SK-N-SH treated with all-trans-retinoic acid at 6 μM for 48 hours (cell line): ENCODE results near the gene ZNF773.

Experiments used
- ATAC-seq: fragments of 200-7000 bp; cut with Tn5 transposase; 3 replicates; pipeline ENCODE4 v1.9.1; 2020; ENCODE audit warnings: mild to moderate bottlenecking, moderate library complexity
- ARNTL ChIP-seq: fragments of 450-650 bp; formaldehyde crosslinking; IDR thresholded peaks from 2 replicates; pipeline ENCODE4 v1.5.0; 2020; ENCODE audit warnings: low read depth, mild to moderate bottlenecking, moderate library complexity, borderline replicate concordance
- BACH2 ChIP-seq: fragments of 250-450 bp; sonication (Bioruptor Pico); IDR thresholded peaks from 2 replicates; pipeline ENCODE4 v1.9.0; 2021; ENCODE audit warnings: mild to moderate bottlenecking, borderline replicate concordance
- CREB5 ChIP-seq: fragments of 250-450 bp; sonication (Bioruptor Pico); IDR thresholded peaks from 2 replicates; pipeline ENCODE4 v1.5.1; 2020; ENCODE audit warnings: low read depth, mild to moderate bottlenecking, moderate library complexity
- CSDC2 ChIP-seq: fragments of 250-450 bp; sonication (Bioruptor Pico); IDR thresholded peaks from 2 replicates; pipeline ENCODE4 v1.5.0; 2020; ENCODE audit warnings: mild to moderate bottlenecking, moderate library complexity
- ESRRG ChIP-seq: fragments of 250-450 bp; sonication (Bioruptor Pico); IDR thresholded peaks from 2 replicates; pipeline ENCODE4 v1.6.1; 2021; ENCODE audit warnings: mild to moderate bottlenecking
- OSR1 ChIP-seq: fragments of 250-450 bp; sonication (Bioruptor Pico); IDR thresholded peaks from 2 replicates; pipeline ENCODE4 v1.8.0; 2022; ENCODE audit warnings: moderate library complexity, mild to moderate bottlenecking, inconsistent platforms
- PATZ1 ChIP-seq: fragments of 250-450 bp; sonication (Bioruptor Pico); IDR thresholded peaks from 2 replicates; pipeline ENCODE4 v1.8.0; 2020; ENCODE audit warnings: mild to moderate bottlenecking, moderate library complexity, borderline replicate concordance
- POU6F1 ChIP-seq: fragments of 250-450 bp; sonication (Bioruptor Pico); IDR thresholded peaks from 2 replicates; pipeline ENCODE4 v1.8.0; 2021; ENCODE audit warnings: low read depth, mild to moderate bottlenecking, moderate library complexity, borderline replicate concordance
- PPARA ChIP-seq: fragments of 250-450 bp; sonication (Bioruptor Pico); IDR thresholded peaks from 2 replicates; pipeline ENCODE4 v1.5.0; 2020; ENCODE audit warnings: mild to moderate bottlenecking, borderline replicate concordance
- RARB ChIP-seq: fragments of 250-450 bp; sonication (Bioruptor Pico); IDR thresholded peaks from 2 replicates; pipeline ENCODE4 v1.8.0; 2021; ENCODE audit warnings: mild to moderate bottlenecking, moderate library complexity
- SNAI2 ChIP-seq: fragments of 250-450 bp; sonication (Bioruptor Pico); IDR thresholded peaks from 2 replicates; pipeline ENCODE4 v1.5.0; 2020; ENCODE audit warnings: mild to moderate bottlenecking, moderate library complexity
- TCF4 ChIP-seq: fragments of 250-450 bp; sonication (Bioruptor Pico); IDR thresholded peaks from 2 replicates; pipeline ENCODE4 v1.8.0; 2021; ENCODE audit warnings: mild to moderate bottlenecking, moderate library complexity, borderline replicate concordance
- TOX ChIP-seq: fragments of 250-450 bp; sonication (Bioruptor Pico); IDR thresholded peaks from 2 replicates; pipeline ENCODE4 v1.8.0; 2021; ENCODE audit warnings: mild to moderate bottlenecking, moderate library complexity, borderline replicate concordance
- TSHZ2 ChIP-seq: fragments of 250-450 bp; sonication (Bioruptor Pico); IDR thresholded peaks from 2 replicates; pipeline ENCODE4 v1.5.0; 2020; ENCODE audit warnings: mild to moderate bottlenecking, moderate library complexity
- ZC3H10 ChIP-seq: fragments of 250-450 bp; sonication (Bioruptor Pico); IDR thresholded peaks from 2 replicates; pipeline ENCODE4 v1.5.1; 2021; ENCODE audit warnings: mild to moderate bottlenecking, moderate library complexity
- ZFP3 ChIP-seq: fragments of 250-450 bp; sonication (Bioruptor Pico); IDR thresholded peaks from 2 replicates; pipeline ENCODE4 v1.5.0; 2020; ENCODE audit warnings: mild to moderate bottlenecking, moderate library complexity
- ZFP30 ChIP-seq: fragments of 450-650 bp; formaldehyde crosslinking; IDR thresholded peaks from 2 replicates; pipeline ENCODE4 v1.5.0; 2022; ENCODE audit warnings: mild to moderate bottlenecking, moderate library complexity
- ZNF565 ChIP-seq: fragments of 450-650 bp; formaldehyde crosslinking; conservative IDR thresholded peaks from 2 replicates; pipeline ENCODE4 v1.5.0; 2020; ENCODE audit warnings: low read depth, mild to moderate bottlenecking, moderate library complexity
- ZNF70 ChIP-seq: fragments of 450-650 bp; formaldehyde crosslinking; IDR thresholded peaks from 2 replicates; pipeline ENCODE4 v1.5.0; 2020; ENCODE audit warnings: mild to moderate bottlenecking, moderate library complexity
- ZNF8 ChIP-seq: fragments of 450-650 bp; formaldehyde crosslinking; IDR thresholded peaks from 2 replicates; pipeline ENCODE4 v1.5.0; 2020; ENCODE audit warnings: mild to moderate bottlenecking, moderate library complexity

Gene ZNF773

GRCh38 chr19:57546513-57546912, 46.8 kb downstream of the ZNF773 start:
- TF ChIP-seq ZFP30 (CRISPR knock-in tag) (no peak), ZNF70 (CRISPR knock-in tag) (no peak), ZC3H10 (CRISPR knock-in tag) (no peak), ESRRG (no peak), TCF4 (CRISPR knock-in tag) (no peak), PPARA (no peak), CREB5 (no peak), POU6F1 (CRISPR knock-in tag) (no peak), CSDC2 (CRISPR knock-in tag) (no peak), SNAI2 (CRISPR knock-in tag) (no peak), OSR1 (CRISPR knock-in tag) (no peak), ZNF565 (CRISPR knock-in tag) (no peak), ARNTL (no peak), BACH2 (CRISPR knock-in tag) (no peak), TSHZ2 (CRISPR knock-in tag) (no peak), PATZ1 (CRISPR knock-in tag) (no peak), RARB (CRISPR knock-in tag) (no peak)
- ATAC-seq = no peak

GRCh38 chr19:57552432-57552831, 52.7 kb downstream of the ZNF773 start:
- no peak for TF ChIP-seq BACH2 (CRISPR knock-in tag)
- TF ChIP-seq, all 23 proteins: peak for 0
- ATAC-seq = no peak

GRCh38 chr19:57557659-57558058, 57.9 kb downstream of the ZNF773 start:
- TF ChIP-seq RARB (CRISPR knock-in tag) (no peak), ZC3H10 (CRISPR knock-in tag) (no peak), TCF4 (CRISPR knock-in tag) (no peak), ZNF8 (CRISPR knock-in tag) (no peak), SNAI2 (CRISPR knock-in tag) (no peak), ZFP3 (no peak), PPARA (no peak), ZFP30 (CRISPR knock-in tag) (no peak), TOX (CRISPR knock-in tag) (no peak)
- ATAC-seq = no peak
